IMR-90 (cell line): ENCODE data around the gene KIAA0232. TPM values are rescaled to one million over a fixed set of nuclear protein-coding genes. Genes with fewer than 3 reads are reported as not detected.

ENCODE experiments used
- ATAC-seq: fragments of 200-7000 bp; cut with Tn5 transposase; 2 replicates; pipeline ENCODE4 v1.9.1; 2020; ENCODE audit warnings: low read depth, mild to moderate bottlenecking, moderate library complexity
- BruUV-seq: library from RNA; stranded (reverse); fragments of 400-500 nt; replicated peaks from 2 replicates; lab custom pipeline; 2021; lab: Mats Ljungman, UMichigan
- CTCF ChIA-PET: fragments of 300-600 bp; formaldehyde crosslinking; extraction: SDS; loops from one replicate; lab custom pipeline; 2021; ENCODE audit warnings: antibody characterized with exemption; lab: Yijun Ruan, JAX
- POLR2A ChIA-PET: fragments of 300-600 bp; sonication (Branson Sonifier 250); formaldehyde crosslinking; loops from one replicate; lab custom pipeline; 2022; ENCODE audit warnings: antibody characterized with exemption; ENCODE audit not compliant: unreplicated experiment; lab: Charles Lee
- DNase-seq: peaks from one replicate; pipeline ENCODE4 v3.0.0; 2013
- H2AFZ ChIP-seq: replicated peaks from 2 replicates; pipeline ENCODE3; 2013; ENCODE audit warnings: low read length, mild to moderate bottlenecking; ENCODE audit not compliant: poor library complexity
- H2AK5ac ChIP-seq: 2 replicates; pipeline ENCODE4 v1.6.1; 2013; ENCODE audit warnings: low read depth, low read length, inconsistent platforms
- H2AK9ac ChIP-seq: replicated peaks from 2 replicates; pipeline ENCODE3; 2013; ENCODE audit warnings: mild to moderate bottlenecking, low read depth, low read length, moderate library complexity; ENCODE audit not compliant: poor library complexity
- H2BK120ac ChIP-seq: 2 replicates; pipeline ENCODE4 v1.6.1; 2013; ENCODE audit warnings: low read depth, low read length, inconsistent platforms
- H2BK15ac ChIP-seq: 3 replicates; pipeline ENCODE4 v1.6.1; 2013; ENCODE audit warnings: low read depth, low read length, inconsistent platforms
- H2BK20ac ChIP-seq: 2 replicates; pipeline ENCODE4 v1.6.1; 2013; ENCODE audit warnings: low read depth, mild to moderate bottlenecking, inconsistent platforms, low read length, moderate library complexity
- H2BK5ac ChIP-seq: 2 replicates; pipeline ENCODE4 v1.6.1; 2013; ENCODE audit warnings: mild to moderate bottlenecking, low read depth, low read length, inconsistent platforms; ENCODE audit not compliant: poor library complexity, severe bottlenecking
- H3K14ac ChIP-seq: replicated peaks from 2 replicates; pipeline ENCODE4 v1.6.1; 2013; ENCODE audit warnings: low read depth, low read length, inconsistent platforms
- H3K18ac ChIP-seq: 2 replicates; pipeline ENCODE4 v1.6.1; 2013; ENCODE audit warnings: low read depth, low read length, control low read depth
- H3K23ac ChIP-seq: 2 replicates; pipeline ENCODE4 v1.6.1; 2013; ENCODE audit warnings: low read depth, low read length, inconsistent platforms
- H3K27ac ChIP-seq: 2 replicates; pipeline ENCODE4 v1.5.1; 2013; ENCODE audit warnings: mild to moderate bottlenecking, control low read depth, low read length; ENCODE audit not compliant: insufficient read depth
- H3K27me3 ChIP-seq: 2 replicates; pipeline ENCODE4 v1.6.1; 2013; ENCODE audit warnings: low read length; ENCODE audit not compliant: control insufficient read depth, insufficient read depth
- H3K36me3 ChIP-seq: 2 replicates; pipeline ENCODE4 v1.6.1; 2013; ENCODE audit warnings: low read length, mixed read lengths; ENCODE audit not compliant: control insufficient read depth, insufficient read depth
- H3K4ac ChIP-seq: 2 replicates; pipeline ENCODE4 v1.6.1; 2013; ENCODE audit warnings: low read depth, low read length, inconsistent platforms
- H3K4me1 ChIP-seq: 2 replicates; pipeline ENCODE4 v1.6.1; 2013; ENCODE audit warnings: low read length, mixed read lengths; ENCODE audit not compliant: control insufficient read depth, insufficient read depth
- H3K4me2 ChIP-seq: 2 replicates; pipeline ENCODE4 v1.6.1; 2013; ENCODE audit warnings: low read depth, mild to moderate bottlenecking, control low read depth, low read length, moderate library complexity
- H3K4me3 ChIP-seq: 2 replicates; pipeline ENCODE4 v1.5.1; 2013; ENCODE audit warnings: low read depth, mild to moderate bottlenecking, control low read depth, low read length, moderate library complexity; ENCODE audit not compliant: insufficient read depth
- H3K56ac ChIP-seq: 2 replicates; pipeline ENCODE4 v1.6.1; 2013; ENCODE audit warnings: low read length, inconsistent platforms; ENCODE audit not compliant: insufficient read depth; ENCODE audit errors: extremely low read depth
- H3K79me1 ChIP-seq, 2 experiments: 2 replicates each; pipeline ENCODE4 v1.6.1; 2013; ENCODE audit warnings: low read length in 2 of 2, inconsistent platforms in 1 of 2, low read depth in 1 of 2
- H3K9ac ChIP-seq: 2 replicates; pipeline ENCODE4 v1.6.1; 2013; ENCODE audit warnings: low read depth, low read length, control low read depth
- H3K9me1 ChIP-seq: 2 replicates; pipeline ENCODE4 v1.6.1; 2013; ENCODE audit warnings: low read length, inconsistent platforms; ENCODE audit not compliant: insufficient read depth
- H3K9me3 ChIP-seq: 2 replicates; pipeline ENCODE4 v1.6.1; 2013; ENCODE audit warnings: low read length; ENCODE audit not compliant: control insufficient read depth, insufficient read depth
- H4K20me1 ChIP-seq: 2 replicates; pipeline ENCODE4 v1.6.1; 2013; ENCODE audit warnings: low read length, inconsistent platforms; ENCODE audit not compliant: insufficient read depth
- H4K5ac ChIP-seq: 2 replicates; pipeline ENCODE4 v1.6.1; 2013; ENCODE audit warnings: mild to moderate bottlenecking, low read depth, low read length, control low read depth
- H4K8ac ChIP-seq, 2 experiments: 2 replicates each; pipeline ENCODE4 v1.6.1; 2013; ENCODE audit warnings: low read depth in 2 of 2, low read length in 2 of 2, control low read depth in 1 of 2, inconsistent platforms in 1 of 2
- H4K91ac ChIP-seq: 2 replicates; pipeline ENCODE4 v1.6.1; 2013; ENCODE audit warnings: low read depth, low read length, inconsistent platforms; ENCODE audit not compliant: insufficient read depth
- MAFK ChIP-seq: IDR thresholded peaks from 2 replicates; pipeline ENCODE4 v1.6.1; 2012; ENCODE audit warnings: low read depth, low read length, improper control_type of control experiment
- POLR2A ChIP-seq: IDR thresholded peaks from 2 replicates; pipeline ENCODE4 v1.6.1; 2012; ENCODE audit warnings: mild to moderate bottlenecking, low read depth, low read length
- SMC3 ChIP-seq: fragments of 150-350 bp; IDR thresholded peaks from 2 replicates; pipeline ENCODE4 v1.6.1; 2016; ENCODE audit warnings: low read depth, mild to moderate bottlenecking, antibody characterized with exemption, low read length, moderate library complexity
- WGBS, 2 experiments: methylation state at CpG; one replicate each; pipeline versions ENCODE4 v1.1.5 to v1.1.7; 2013; ENCODE audit warnings: missing lambda C conversion rate in 2 of 2; ENCODE audit not compliant: insufficient read length in 1 of 2; ENCODE audit errors: extremely low coverage in 2 of 2; 5-methylcytosine and 5-hydroxymethylcytosine counted together
- dilution Hi-C: fragments of 300-500 bp; cut with HindIII; formaldehyde crosslinking; loops from one replicate; pipeline ENCODE4 v1.14.3; 2018; ENCODE audit warnings: low sequenced_read_pairs; ENCODE audit not compliant: unreplicated experiment
- in situ Hi-C: fragments of 300-500 bp; cut with MboI; formaldehyde crosslinking; loops from 3 replicates; pipeline ENCODE4 v1.14.3; 2019; ENCODE audit warnings: low sequenced_read_pairs, inconsistent platforms, mixed read lengths
- intact Hi-C: fragments of 100-400 bp; cut with micrococcal nuclease; formaldehyde crosslinking; loops from 2 replicates; pipeline ENCODE4 v1.10.0; 2022
- polyA plus RNA-seq, 3 experiments: library from polyadenylated mRNA; depleted of rRNA; stranded (reverse); fragments of >200 nt; gene quantifications; 2 replicates each; pipeline ENCODE4 v1.2.3, GENCODE V29; 2012; ENCODE audit warnings: low replicate concordance in 1 of 3
- total RNA-seq: library from RNA; depleted of rRNA; stranded (reverse); fragments of >200 nt; gene quantifications from 2 replicates; pipeline ENCODE4 v1.2.3, GENCODE V29; 2012
- TF ChIP-seq, protein P1 (sequence below): fragments of 150-350 bp; IDR thresholded peaks from 2 replicates; pipeline ENCODE4 v1.6.1; 2017; ENCODE audit warnings: mild to moderate bottlenecking, antibody characterized with exemption, low read length, low read depth

The KIAA0232 gene
- total and polyA plus RNA-seq, 2 of the 4 experiments (the other 2 are of a cell fraction) = 6.8 to 19.5 TPM

DNA sequence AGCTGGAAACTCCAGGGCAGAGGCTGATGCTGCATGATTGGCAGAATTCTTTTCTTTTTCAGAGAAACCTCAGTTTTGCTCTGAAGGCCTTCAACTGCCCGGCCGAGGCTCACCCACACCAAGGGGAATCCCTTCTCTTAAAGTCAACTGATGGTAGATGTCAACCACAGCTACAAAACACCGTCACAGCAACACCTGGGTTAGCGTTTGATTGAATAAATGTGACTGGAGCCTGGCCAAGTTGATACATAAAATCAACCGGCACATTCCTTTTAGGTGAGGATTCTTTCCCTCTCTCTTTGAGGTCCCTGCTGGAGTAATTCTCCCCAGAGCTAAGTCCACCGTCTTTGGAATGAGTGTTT, 15.2 kb upstream of the KIAA0232 start:
- Histone ChIP-seq H3K4ac (no peak overlapping the region), H3K27me3 (peaks cover 37% of the 10 kb centered on the region), H2AFZ (no peak overlapping the region), H2AK9ac (peak overlapping the region; percentile 34), H3K36me3 (no peaks in the 10 kb centered on the region), H2AK5ac (no peak overlapping the region), H2BK5ac (no peak overlapping the region), H3K56ac (no peak overlapping the region), H4K20me1 (no peaks in the 10 kb centered on the region), H3K9me1 (no peaks in the 10 kb centered on the region), H3K18ac (no peak overlapping the region), H3K27ac (no peak overlapping the region), H3K4me3 (no peak overlapping the region), H2BK120ac (no peak overlapping the region), H3K9me3 (no peaks in the 10 kb centered on the region; the same call in 1 of the 2 replicates), H3K9ac (no peak overlapping the region), H2BK20ac (no peak overlapping the region), H3K23ac (no peak overlapping the region), H4K8ac (no peak overlapping the region), H3K79me1 (no peaks in the 10 kb centered on the region), H3K4me2 (no peak overlapping the region), H3K4me1 (peaks cover 3% of the 10 kb centered on the region), H3K14ac (no peak overlapping the region), H4K91ac (no peak overlapping the region), H4K5ac (no peak overlapping the region), H2BK15ac (no peak overlapping the region)
- dilution Hi-C loops (no loop called here), in situ Hi-C loops (no loop called here), intact Hi-C loops (no loop called here)
- POLR2A ChIA-PET = no interaction called here
- CTCF ChIA-PET = no interaction called here
- no CpG with 5 or more reads among the region's 6 CpGs for WGBS, 2 experiments
- TF ChIP-seq SMC3 (no peak), MAFK (no peak), POLR2A (no peak)
- TF ChIP-seq, protein P1, sequence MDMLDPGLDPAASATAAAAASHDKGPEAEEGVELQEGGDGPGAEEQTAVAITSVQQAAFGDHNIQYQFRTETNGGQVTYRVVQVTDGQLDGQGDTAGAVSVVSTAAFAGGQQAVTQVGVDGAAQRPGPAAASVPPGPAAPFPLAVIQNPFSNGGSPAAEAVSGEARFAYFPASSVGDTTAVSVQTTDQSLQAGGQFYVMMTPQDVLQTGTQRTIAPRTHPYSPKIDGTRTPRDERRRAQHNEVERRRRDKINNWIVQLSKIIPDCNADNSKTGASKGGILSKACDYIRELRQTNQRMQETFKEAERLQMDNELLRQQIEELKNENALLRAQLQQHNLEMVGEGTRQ = no peak
- ATAC-seq = no peak
- BruUV-seq = no TSS peak
- DNase-seq = peak; percentile 43
